Muscle layer of colon (tissue), 2 donors: ENCODE data around the gene MKI67.

Experiments used
- H3K27ac ChIP-seq: one replicate; pipeline ENCODE4 v1.7.0; 2013; ENCODE audit warnings: low read depth, mild to moderate bottlenecking, low read length, moderate library complexity
- H3K27me3 ChIP-seq, 2 donors: one replicate each; pipeline ENCODE4 v1.7.0; 2013; ENCODE audit warnings: low read length in 2 of 2, mild to moderate bottlenecking in 2 of 2; ENCODE audit not compliant: insufficient read depth in 2 of 2, control insufficient read depth in 1 of 2
- H3K36me3 ChIP-seq: one replicate; pipeline ENCODE4 v1.7.0; 2013; ENCODE audit warnings: mild to moderate bottlenecking, low read length; ENCODE audit not compliant: insufficient read depth
- H3K4me1 ChIP-seq: one replicate; pipeline ENCODE4 v1.7.0; 2013; ENCODE audit warnings: mild to moderate bottlenecking, low read length; ENCODE audit not compliant: insufficient read depth
- H3K4me3 ChIP-seq, 2 donors: one replicate each; pipeline ENCODE4 v1.7.0; 2013; ENCODE audit warnings: low read length in 2 of 2, low read depth in 1 of 2, mild to moderate bottlenecking in 1 of 2, moderate library complexity in 1 of 2
- H3K9ac ChIP-seq: one replicate; pipeline ENCODE4 v1.7.0; 2013; ENCODE audit warnings: low read length
- H3K9me3 ChIP-seq: one replicate; pipeline ENCODE4 v1.7.0; 2013; ENCODE audit warnings: mild to moderate bottlenecking, low read length
- donor health status: abdominal sarcoma.
- donor health status: Adenocarcinoma of cecum.

Gene MKI67

GRCh38 chr10:128054163-128054970 lies 71.9 kb downstream of the MKI67 start:
- Histone ChIP-seq H3K4me1 (no peaks in the 10 kb centered on the region), H3K27ac (no peak overlapping the region), H3K9me3 (no peaks in the 10 kb centered on the region), H3K4me3 (no peak overlapping the region), H3K9ac (no peak overlapping the region), H3K27me3 (no peaks in the 10 kb centered on the region), H3K36me3 (no peaks in the 10 kb centered on the region)

- H3K27ac ChIP-seq = no peak overlapping the region
- H3K4me1 ChIP-seq = no peaks in the 10 kb centered on the region
- H3K9me3 ChIP-seq = no peaks in the 10 kb centered on the region
- H3K27me3 ChIP-seq = no peaks in the 10 kb centered on the region
- H3K36me3 ChIP-seq = no peaks in the 10 kb centered on the region
- H3K4me3 ChIP-seq = no peak overlapping the region
- no peak overlapping the region for H3K9ac ChIP-seq
Measured at GRCh38 chr10:128053356-128053755, 72.9 kb downstream of the MKI67 start.

GRCh38 chr10:128052696-128053095 lies 73.5 kb downstream of the MKI67 start:
- Histone ChIP-seq H3K9me3 (no peaks in the 10 kb centered on the region), H3K36me3 (no peaks in the 10 kb centered on the region), H3K27me3 (no peaks in the 10 kb centered on the region), H3K27ac (no peak overlapping the region), H3K4me3 (no peak overlapping the region), H3K9ac (no peak overlapping the region), H3K4me1 (no peaks in the 10 kb centered on the region)

GRCh38 chr10:128051548-128051947 lies 74.7 kb downstream of the MKI67 start:
- no peaks in the 10 kb centered on the region for H3K27me3 ChIP-seq
- H3K9ac ChIP-seq = no peak overlapping the region
- H3K27ac ChIP-seq = no peak overlapping the region
- no peak overlapping the region for H3K4me3 ChIP-seq
- no peaks in the 10 kb centered on the region for H3K36me3 ChIP-seq
- peaks cover 4% of the 10 kb centered on the region for H3K4me1 ChIP-seq
- H3K9me3 ChIP-seq = no peaks in the 10 kb centered on the region

GRCh38 chr10:128050936-128051335 lies 75.3 kb downstream of the MKI67 start:
- Histone ChIP-seq H3K27ac (no peak overlapping the region), H3K9me3 (no peaks in the 10 kb centered on the region), H3K4me1 (peaks cover 4% of the 10 kb centered on the region), H3K9ac (no peak overlapping the region), H3K4me3 (no peak overlapping the region), H3K27me3 (no peaks in the 10 kb centered on the region), H3K36me3 (no peaks in the 10 kb centered on the region)

GRCh38 chr10:128050121-128050516 lies 76.1 kb downstream of the MKI67 start:
- Histone ChIP-seq H3K36me3 (no peaks in the 10 kb centered on the region), H3K9ac (no peak overlapping the region), H3K27ac (no peak overlapping the region), H3K9me3 (no peaks in the 10 kb centered on the region), H3K4me1 (peaks cover 4% of the 10 kb centered on the region), H3K27me3 (no peaks in the 10 kb centered on the region), H3K4me3 (no peak overlapping the region)

GRCh38 chr10:128049226-128050120 lies 76.8 kb downstream of the MKI67 start:
- Histone ChIP-seq H3K9me3 (no peaks in the 10 kb centered on the region), H3K27ac (no peak overlapping the region), H3K4me3 (no peak overlapping the region), H3K27me3 (no peaks in the 10 kb centered on the region), H3K36me3 (no peaks in the 10 kb centered on the region), H3K9ac (no peak overlapping the region), H3K4me1 (peaks cover 4% of the 10 kb centered on the region)

- Histone ChIP-seq H3K27ac (no peak overlapping the region), H3K36me3 (no peaks in the 10 kb centered on the region), H3K27me3 (no peaks in the 10 kb centered on the region), H3K9ac (no peak overlapping the region), H3K4me3 (peak overlapping the region in 1 of 2 donors; percentile 2), H3K9me3 (no peaks in the 10 kb centered on the region), H3K4me1 (peaks cover 4% of the 10 kb centered on the region)
Measured at GRCh38 chr10:128048819-128049210, 77.4 kb downstream of the MKI67 start.

GRCh38 chr10:128047991-128048818 lies 78.0 kb downstream of the MKI67 start:
- Histone ChIP-seq H3K27ac (no peak overlapping the region), H3K4me3 (peak overlapping the region in 1 of 2 donors; percentile 2), H3K9me3 (no peaks in the 10 kb centered on the region), H3K9ac (no peak overlapping the region), H3K36me3 (no peaks in the 10 kb centered on the region), H3K4me1 (peaks cover 4% of the 10 kb centered on the region), H3K27me3 (no peaks in the 10 kb centered on the region)

GRCh38 chr10:128047351-128047750 lies 78.9 kb downstream of the MKI67 start:
- no peak overlapping the region for H3K9ac ChIP-seq
- no peak overlapping the region for H3K27ac ChIP-seq
- H3K4me1 ChIP-seq = peaks cover 4% of the 10 kb centered on the region
- H3K9me3 ChIP-seq = no peaks in the 10 kb centered on the region
- H3K27me3 ChIP-seq = no peaks in the 10 kb centered on the region
- no peaks in the 10 kb centered on the region for H3K36me3 ChIP-seq
- no peak overlapping the region for H3K4me3 ChIP-seq

- Histone ChIP-seq H3K9me3 (no peaks in the 10 kb centered on the region), H3K27ac (no peak overlapping the region), H3K27me3 (no peaks in the 10 kb centered on the region), H3K4me3 (no peak overlapping the region), H3K9ac (no peak overlapping the region), H3K36me3 (no peaks in the 10 kb centered on the region), H3K4me1 (peaks cover 4% of the 10 kb centered on the region)
Measured at GRCh38 chr10:128046953-128047290, 79.3 kb downstream of the MKI67 start.
